GM12874 (cell line): ENCODE data around the gene CLDN9.

ENCODE experiments used
- CTCF ChIP-seq: IDR thresholded peaks from 2 replicates; pipeline ENCODE4 v1.5.1; 2011; ENCODE audit warnings: low read depth, mild to moderate bottlenecking, control low read depth, low read length, moderate library complexity; ENCODE audit not compliant: insufficient read depth

Gene CLDN9

GRCh38 chr16:3028716-3029319 lies 16.1 kb downstream of the CLDN9 start:
- no peak for TF ChIP-seq CTCF

- TF ChIP-seq CTCF, result no peak
Measured at GRCh38 chr16:3029491-3030221, 16.9 kb downstream of the CLDN9 start.

GRCh38 chr16:3030222-3031212 lies 17.8 kb downstream of the CLDN9 start:
- TF ChIP-seq CTCF, result no peak

- TF ChIP-seq CTCF, result no peak
Measured at GRCh38 chr16:3032624-3033023, 19.9 kb downstream of the CLDN9 start.

GRCh38 chr16:3035289-3035971 lies 22.7 kb downstream of the CLDN9 start:
- no peak for TF ChIP-seq CTCF

- TF ChIP-seq CTCF, result no peak
Measured at GRCh38 chr16:3035972-3036725, 23.4 kb downstream of the CLDN9 start.
